ENCODE data around the gene ADGRV1. TPM values are rescaled to one million over a fixed set of nuclear protein-coding genes. Genes with fewer than 3 reads are reported as not detected.

ADGRV1 gene
- total RNA-seq, 1 experiment from 2014 or later: 64.8 TPM

GRCh38 chr5:90868799-90869198 lies 310.2 kb downstream of the ADGRV1 start:
- Histone ChIP-seq H3K23ac (ENCODE audit: insufficient read length, low read depth, low read length) (no peak overlapping the region), H2BK120ac (ENCODE audit: low read depth, low read length, poor library complexity, severe bottlenecking) (no peak overlapping the region), H2BK5ac (ENCODE audit: insufficient read length, low read length) (no peak overlapping the region), H3K9me3 (ENCODE audit: control insufficient read depth, low read depth, low read length) (no peaks in the 10 kb centered on the region), H4K91ac (ENCODE audit: insufficient read length, low read depth, low read length) (no peak overlapping the region), H4K5ac (ENCODE audit: insufficient read length, low read depth, low read length) (no peak overlapping the region), H4K8ac (replicated peaks; ENCODE audit: insufficient read length, low read depth, low read length) (no peak overlapping the region), H3K23me2 (ENCODE audit: insufficient read length, low read depth, low read length, poor library complexity, severe bottlenecking) (no peaks in the 10 kb centered on the region), H2BK12ac (ENCODE audit: insufficient read length, low read depth, low read length) (no peak overlapping the region), H4K20me1 (ENCODE audit: control insufficient read depth, insufficient read depth, insufficient read length) (no peaks in the 10 kb centered on the region), H2AFZ (ENCODE audit: low read length) (no peak overlapping the region), H3K4me1 (ENCODE audit: insufficient read depth, low read length) (no peaks in the 10 kb centered on the region), H3K27ac (ENCODE audit: insufficient read length, low read depth, low read length) (no peak overlapping the region), H3K79me2 (ENCODE audit: insufficient read depth, low read length) (no peaks in the 10 kb centered on the region), H2BK20ac (ENCODE audit: low read depth, low read length, poor library complexity, severe bottlenecking) (no peak overlapping the region), H3K4me2 (ENCODE audit: insufficient read depth, insufficient read length, low read length) (no peak overlapping the region), H3K79me1 (ENCODE audit: insufficient read depth, low read depth, low read length, poor library complexity, severe bottlenecking) (no peaks in the 10 kb centered on the region), H2AK5ac (ENCODE audit: insufficient read length, low read length) (no peak overlapping the region), H2BK15ac (ENCODE audit: low read depth, low read length) (no peak overlapping the region), H3K9ac (ENCODE audit: extremely low read depth, insufficient read length, low read length) (no peak overlapping the region), H3K27me3 (ENCODE audit: insufficient read depth, low read length) (no peaks in the 10 kb centered on the region), H3K14ac (ENCODE audit: insufficient read depth, low read length) (no peak overlapping the region), H3K18ac (ENCODE audit: insufficient read length, low read depth, low read length) (no peak overlapping the region), H3K56ac (ENCODE audit: insufficient read length, low read depth, low read length) (no peak overlapping the region), H3T11ph (ENCODE audit: low read length) (no peak overlapping the region), H3K4ac (ENCODE audit: low read depth, low read length) (no peak overlapping the region)
- no peak for DNase-seq
- H3K9me3 Mint-ChIP-seq: no peaks in the 10 kb centered on the region
- H3K36me3 Mint-ChIP-seq (ENCODE audit: insufficient read depth in 1 of 3, low read depth in 3 of 3): peaks cover under 1 to 9% (median 9%) of the 10 kb centered on the region in 3 experiments; a peak in 5 of 7 replicates
- WGBS (ENCODE audit: extremely low coverage, insufficient read length, low lambda C conversion rate): no CpG with 5 or more reads among the region's 4 CpGs
- no peaks in the 10 kb centered on the region for H3K27me3 Mint-ChIP-seq (ENCODE audit: low read depth)
- 0 out of 4 replicates have a peak, but pooled peaks cover 2 to 4% of the 10 kb centered on the region in 2 experiments for H3K4me1 Mint-ChIP-seq
- no peak overlapping the region for H3K4me3 Mint-ChIP-seq
- no peak for TF ChIP-seq CTCF (conservative IDR thresholded peaks at IDR 0.05)
- H3K27ac Mint-ChIP-seq: no peak overlapping the region; a peak in 1 of 7 replicates

All from H9 (cell line).